Thoracic aorta (tissue), 2 donors: Measurements from ENCODE around the gene PRLR. TPM values are rescaled to one million over a fixed set of nuclear protein-coding genes. Genes with fewer than 3 reads are reported as not detected.

Experiments
- ATAC-seq: fragments of 150-250 bp; one replicate; pipeline ENCODE4 v1.8.0; 2017; ENCODE audit warnings: low read depth; ENCODE audit not compliant: insufficient number of reproducible peaks, low FRiP score
- DNase-seq: peaks from one replicate; pipeline ENCODE4 v3.0.0-alpha.2; 2020; ENCODE audit warnings: low spot score
- H3K27ac ChIP-seq, 2 donors: fragments of 200-600 bp; sonication (generic); 1 replicate in 1 of 2; 2 replicates in 1 of 2; pipeline ENCODE4 v1.5.1; 2016; ENCODE audit warnings: mild to moderate bottlenecking in 2 of 2, moderate library complexity in 2 of 2
- H3K27me3 ChIP-seq: fragments of 200-600 bp; sonication (generic); replicated peaks from 2 replicates; pipeline ENCODE4 v1.6.0; 2016; ENCODE audit warnings: mild to moderate bottlenecking; ENCODE audit not compliant: insufficient read depth
- H3K36me3 ChIP-seq: fragments of 200-600 bp; sonication (generic); one replicate; pipeline ENCODE4 v1.5.1; 2016
- H3K4me1 ChIP-seq, 2 donors: fragments of 200-600 bp; sonication (generic); 1 replicate in 1 of 2; 2 replicates in 1 of 2; pipeline versions ENCODE4 v1.5.1 to v1.6.0; 2016; ENCODE audit warnings: low read depth in 2 of 2, mild to moderate bottlenecking in 1 of 2; ENCODE audit not compliant: control insufficient read depth in 1 of 2
- H3K4me3 ChIP-seq: fragments of 200-600 bp; sonication (generic); 2 replicates; pipeline ENCODE4 v1.5.1; 2016; ENCODE audit warnings: mild to moderate bottlenecking
- H3K9me3 ChIP-seq: fragments of 200-600 bp; sonication (generic); 2 replicates; pipeline ENCODE4 v1.5.1; 2016
- CTCF ChIP-seq: fragments of 200-600 bp; sonication (generic); IDR thresholded peaks from one replicate; pipeline ENCODE4 v1.5.1; 2019; ENCODE audit warnings: antibody characterized with exemption
- total RNA-seq, 2 donors: library from RNA; depleted of rRNA; stranded (reverse); fragments of >200 nt; gene quantifications; one replicate each; pipeline versions ENCODE4 v1.1.0 to v1.2.3, GENCODE V29; 2016

PRLR gene
- total RNA-seq, 2 donors from 2014 or later: 0.71 to 2.6 TPM

- no peak for ATAC-seq
- Histone ChIP-seq H3K4me3 (no peak overlapping the region), H3K4me1 (no peaks in the 10 kb centered on the region), H3K27me3 (no peaks in the 10 kb centered on the region), H3K27ac (no peak overlapping the region), H3K36me3 (no peaks in the 10 kb centered on the region), H3K9me3 (no peaks in the 10 kb centered on the region)
- DNase-seq: no peak
- no peak for TF ChIP-seq CTCF
These were observed 107.5 kb downstream of the PRLR start for GRCh38 chr5:35122819-35123218.

- Histone ChIP-seq H3K4me1 (no peaks in the 10 kb centered on the region), H3K27ac (no peak overlapping the region), H3K27me3 (no peaks in the 10 kb centered on the region), H3K9me3 (no peaks in the 10 kb centered on the region), H3K36me3 (no peaks in the 10 kb centered on the region), H3K4me3 (no peak overlapping the region)
- ATAC-seq (no peak), DNase-seq (no peak)
- TF ChIP-seq CTCF: no peak
These were observed 109.6 kb downstream of the PRLR start for GRCh38 chr5:35120715-35121114.

GRCh38 chr5:35117967-35118366, 112.3 kb downstream of the PRLR start:
- no peak for TF ChIP-seq CTCF
- no peak for ATAC-seq
- no peak overlapping the region for H3K4me3 ChIP-seq

GRCh38 chr5:35115920-35116319, 114.4 kb downstream of the PRLR start:
- Histone ChIP-seq H3K4me1 (no peaks in the 10 kb centered on the region), H3K27me3 (no peaks in the 10 kb centered on the region), H3K9me3 (no peaks in the 10 kb centered on the region), H3K36me3 (no peaks in the 10 kb centered on the region), H3K27ac (no peak overlapping the region), H3K4me3 (no peak overlapping the region)
- DNase-seq (no peak), ATAC-seq (no peak)
- TF ChIP-seq CTCF: no peak

More at GRCh38 chr5:35117967-35118366, 112.3 kb downstream of the PRLR start:
- H3K4me1 ChIP-seq: no peaks in the 10 kb centered on the region
- H3K27ac ChIP-seq: no peak overlapping the region
- H3K9me3 ChIP-seq: no peaks in the 10 kb centered on the region
- DNase-seq: no peak
- no peaks in the 10 kb centered on the region for H3K36me3 ChIP-seq
- no peaks in the 10 kb centered on the region for H3K27me3 ChIP-seq

GRCh38 chr5:35114698-35115097, 115.6 kb downstream of the PRLR start:
- Histone ChIP-seq H3K4me1 (no peaks in the 10 kb centered on the region), H3K36me3 (no peaks in the 10 kb centered on the region), H3K27me3 (no peaks in the 10 kb centered on the region), H3K9me3 (no peaks in the 10 kb centered on the region), H3K27ac (no peak overlapping the region), H3K4me3 (no peak overlapping the region)
- ATAC-seq (no peak), DNase-seq (no peak)
- no peak for TF ChIP-seq CTCF
